ENCODE results near the gene USP15.

GRCh38 chr12:62233805-62234204, 26.4 kb upstream of the USP15 start:
- TF ChIP-seq TEAD4 (IDR thresholded peaks at IDR 0.05) (no peak), TAF1 (IDR thresholded peaks at IDR 0.05; ENCODE audit: low read depth) (no peak), EP300 (IDR thresholded peaks at IDR 0.05; ENCODE audit: borderline replicate concordance) (no peak), CEBPB (IDR thresholded peaks at IDR 0.05) (no peak), TCF12 (IDR thresholded peaks at IDR 0.05; ENCODE audit: low read depth) (no peak)
- TF ChIP-seq, protein P1, sequence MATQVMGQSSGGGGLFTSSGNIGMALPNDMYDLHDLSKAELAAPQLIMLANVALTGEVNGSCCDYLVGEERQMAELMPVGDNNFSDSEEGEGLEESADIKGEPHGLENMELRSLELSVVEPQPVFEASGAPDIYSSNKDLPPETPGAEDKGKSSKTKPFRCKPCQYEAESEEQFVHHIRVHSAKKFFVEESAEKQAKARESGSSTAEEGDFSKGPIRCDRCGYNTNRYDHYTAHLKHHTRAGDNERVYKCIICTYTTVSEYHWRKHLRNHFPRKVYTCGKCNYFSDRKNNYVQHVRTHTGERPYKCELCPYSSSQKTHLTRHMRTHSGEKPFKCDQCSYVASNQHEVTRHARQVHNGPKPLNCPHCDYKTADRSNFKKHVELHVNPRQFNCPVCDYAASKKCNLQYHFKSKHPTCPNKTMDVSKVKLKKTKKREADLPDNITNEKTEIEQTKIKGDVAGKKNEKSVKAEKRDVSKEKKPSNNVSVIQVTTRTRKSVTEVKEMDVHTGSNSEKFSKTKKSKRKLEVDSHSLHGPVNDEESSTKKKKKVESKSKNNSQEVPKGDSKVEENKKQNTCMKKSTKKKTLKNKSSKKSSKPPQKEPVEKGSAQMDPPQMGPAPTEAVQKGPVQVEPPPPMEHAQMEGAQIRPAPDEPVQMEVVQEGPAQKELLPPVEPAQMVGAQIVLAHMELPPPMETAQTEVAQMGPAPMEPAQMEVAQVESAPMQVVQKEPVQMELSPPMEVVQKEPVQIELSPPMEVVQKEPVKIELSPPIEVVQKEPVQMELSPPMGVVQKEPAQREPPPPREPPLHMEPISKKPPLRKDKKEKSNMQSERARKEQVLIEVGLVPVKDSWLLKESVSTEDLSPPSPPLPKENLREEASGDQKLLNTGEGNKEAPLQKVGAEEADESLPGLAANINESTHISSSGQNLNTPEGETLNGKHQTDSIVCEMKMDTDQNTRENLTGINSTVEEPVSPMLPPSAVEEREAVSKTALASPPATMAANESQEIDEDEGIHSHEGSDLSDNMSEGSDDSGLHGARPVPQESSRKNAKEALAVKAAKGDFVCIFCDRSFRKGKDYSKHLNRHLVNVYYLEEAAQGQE (IDR thresholded peaks at IDR 0.05; ENCODE audit: low read depth) = no peak
